ENCODE results near the gene CCNE1. TPM values are rescaled to one million over a fixed set of nuclear protein-coding genes. Genes with fewer than 3 reads are reported as not detected.

CCNE1 gene
- total RNA-seq, 1 experiment from 2014 or later: 36.0 TPM

DNA sequence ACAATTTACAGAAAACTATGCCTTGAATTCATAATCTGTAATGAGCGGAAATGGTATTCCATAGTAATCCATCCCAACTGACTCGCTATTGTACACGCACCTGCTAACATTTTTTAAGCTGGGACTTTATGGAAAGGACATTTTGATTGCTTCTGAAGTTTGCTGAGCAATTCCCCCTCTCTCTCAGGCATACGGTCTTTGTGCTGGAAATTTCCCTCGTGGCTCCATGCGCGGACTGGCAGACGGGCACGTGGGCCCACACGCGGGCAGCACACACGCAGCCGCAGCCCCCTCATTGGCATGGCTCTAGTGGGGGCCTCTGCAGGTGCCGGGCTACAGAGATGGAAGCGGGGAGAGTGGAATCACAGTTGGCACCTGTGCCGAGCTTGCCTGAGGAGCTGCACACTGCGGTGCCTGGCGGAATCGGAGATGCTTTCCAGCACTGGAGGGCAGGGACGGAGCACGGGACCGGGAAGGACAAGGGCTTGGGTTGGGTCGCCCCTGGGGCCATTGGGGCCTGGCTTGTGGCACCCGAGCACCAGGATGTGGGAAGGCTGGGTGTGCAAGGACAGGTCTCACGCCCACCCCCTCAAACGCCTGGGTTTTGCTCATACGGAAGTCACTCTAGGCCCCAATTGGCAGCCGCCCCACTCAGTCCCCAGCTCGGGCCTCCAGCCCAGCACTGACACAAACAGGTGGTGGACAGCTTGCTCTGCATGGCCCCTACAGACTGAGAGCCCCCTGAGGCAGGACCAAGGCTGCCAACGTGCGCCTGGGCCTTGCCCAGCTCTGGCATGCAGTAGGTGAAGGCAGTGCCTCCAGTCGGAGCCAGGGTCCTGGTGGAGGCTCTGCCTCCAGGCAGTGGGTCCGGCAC is 30.2 kb upstream of the CCNE1 start:
- TF ChIP-seq RORB (CRISPR knock-in tag; IDR thresholded peaks at IDR 0.05) (no peak), ZNF232 (CRISPR knock-in tag; IDR thresholded peaks at IDR 0.05) (no peak), TEAD1 (CRISPR knock-in tag; IDR thresholded peaks at IDR 0.05) (no peak)
- TF ChIP-seq, protein P1, sequence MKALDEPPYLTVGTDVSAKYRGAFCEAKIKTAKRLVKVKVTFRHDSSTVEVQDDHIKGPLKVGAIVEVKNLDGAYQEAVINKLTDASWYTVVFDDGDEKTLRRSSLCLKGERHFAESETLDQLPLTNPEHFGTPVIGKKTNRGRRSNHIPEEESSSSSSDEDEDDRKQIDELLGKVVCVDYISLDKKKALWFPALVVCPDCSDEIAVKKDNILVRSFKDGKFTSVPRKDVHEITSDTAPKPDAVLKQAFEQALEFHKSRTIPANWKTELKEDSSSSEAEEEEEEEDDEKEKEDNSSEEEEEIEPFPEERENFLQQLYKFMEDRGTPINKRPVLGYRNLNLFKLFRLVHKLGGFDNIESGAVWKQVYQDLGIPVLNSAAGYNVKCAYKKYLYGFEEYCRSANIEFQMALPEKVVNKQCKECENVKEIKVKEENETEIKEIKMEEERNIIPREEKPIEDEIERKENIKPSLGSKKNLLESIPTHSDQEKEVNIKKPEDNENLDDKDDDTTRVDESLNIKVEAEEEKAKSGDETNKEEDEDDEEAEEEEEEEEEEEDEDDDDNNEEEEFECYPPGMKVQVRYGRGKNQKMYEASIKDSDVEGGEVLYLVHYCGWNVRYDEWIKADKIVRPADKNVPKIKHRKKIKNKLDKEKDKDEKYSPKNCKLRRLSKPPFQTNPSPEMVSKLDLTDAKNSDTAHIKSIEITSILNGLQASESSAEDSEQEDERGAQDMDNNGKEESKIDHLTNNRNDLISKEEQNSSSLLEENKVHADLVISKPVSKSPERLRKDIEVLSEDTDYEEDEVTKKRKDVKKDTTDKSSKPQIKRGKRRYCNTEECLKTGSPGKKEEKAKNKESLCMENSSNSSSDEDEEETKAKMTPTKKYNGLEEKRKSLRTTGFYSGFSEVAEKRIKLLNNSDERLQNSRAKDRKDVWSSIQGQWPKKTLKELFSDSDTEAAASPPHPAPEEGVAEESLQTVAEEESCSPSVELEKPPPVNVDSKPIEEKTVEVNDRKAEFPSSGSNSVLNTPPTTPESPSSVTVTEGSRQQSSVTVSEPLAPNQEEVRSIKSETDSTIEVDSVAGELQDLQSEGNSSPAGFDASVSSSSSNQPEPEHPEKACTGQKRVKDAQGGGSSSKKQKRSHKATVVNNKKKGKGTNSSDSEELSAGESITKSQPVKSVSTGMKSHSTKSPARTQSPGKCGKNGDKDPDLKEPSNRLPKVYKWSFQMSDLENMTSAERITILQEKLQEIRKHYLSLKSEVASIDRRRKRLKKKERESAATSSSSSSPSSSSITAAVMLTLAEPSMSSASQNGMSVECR (CRISPR knock-in tag; IDR thresholded peaks at IDR 0.05; ENCODE audit: borderline replicate concordance): no peak
- ChIA-PET CTCF (interaction anchor here (0.7 to 0.9 kb wide), 3 partner anchors 10 to 929 kb away, joined by 3 to 5 read pairs (median 3); no protein-coding TSS in a partner anchor), POLR2A (no interaction called here)
- DNase-seq (ENCODE audit: low spot score) (no peak), ATAC-seq (no peak)
- Mint-ChIP-seq H3K27me3 (ENCODE audit: low read depth) (no peaks in the 10 kb centered on the region; the same call in 1 of the 2 replicates), H3K36me3 (no peaks in the 10 kb centered on the region), H3K4me1 (0 out of 2 replicates have a peak, but pooled peaks cover 4% of the 10 kb centered on the region), H3K9me3 (no peaks in the 10 kb centered on the region), H3K4me3 (no peak overlapping the region), H3K27ac (no peak overlapping the region; the same call in 1 of the 2 replicates)

DNA sequence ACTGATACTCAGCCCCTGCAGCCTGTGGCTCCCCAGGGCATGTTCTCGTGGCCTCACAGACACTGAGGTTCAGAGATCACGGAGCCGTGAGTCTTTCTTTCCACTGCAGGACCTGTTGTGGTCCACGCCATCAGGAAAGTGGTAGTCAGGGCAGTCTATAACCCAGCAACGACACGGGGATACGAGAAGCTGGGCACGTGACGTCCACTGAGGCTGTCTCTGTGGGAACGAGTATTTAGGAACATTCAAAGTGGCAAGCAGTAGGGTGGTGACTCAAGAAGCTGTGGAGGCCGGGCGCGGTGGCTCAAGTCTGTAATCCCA is 29.6 kb upstream of the CCNE1 start:
- H3K27ac Mint-ChIP-seq: no peak overlapping the region; the same call in 1 of the 2 replicates
- POLR2A ChIA-PET: no interaction called here

More for the DNA sequence above, 29.6 kb upstream of the CCNE1 start:
- Mint-ChIP-seq H3K9me3 (no peaks in the 10 kb centered on the region), H3K36me3 (no peaks in the 10 kb centered on the region), H3K4me3 (no peak overlapping the region), H3K27me3 (ENCODE audit: low read depth) (no peaks in the 10 kb centered on the region; the same call in 1 of the 2 replicates), H3K4me1 (0 out of 2 replicates have a peak, but pooled peaks cover 4% of the 10 kb centered on the region)
- TF ChIP-seq FOXK1 (CRISPR knock-in tag; IDR thresholded peaks at IDR 0.05) (no peak), ESRRA (CRISPR knock-in tag; IDR thresholded peaks at IDR 0.05; ENCODE audit: borderline replicate concordance) (no peak), CREB1 (CRISPR knock-in tag; IDR thresholded peaks at IDR 0.05) (no peak), CREM (CRISPR knock-in tag; IDR thresholded peaks at IDR 0.05) (no peak), ZNF317 (CRISPR knock-in tag; IDR thresholded peaks at IDR 0.05; ENCODE audit: borderline replicate concordance, low read depth) (no peak), NR1H2 (CRISPR knock-in tag; IDR thresholded peaks at IDR 0.05) (no peak), NR3C1 (CRISPR knock-in tag; conservative IDR thresholded peaks at IDR 0.05; ENCODE audit: low read depth) (no peak), NR2C2 (CRISPR knock-in tag; IDR thresholded peaks at IDR 0.05) (no peak), MYBL2 (CRISPR knock-in tag; IDR thresholded peaks at IDR 0.05) (no peak)
- TF ChIP-seq, protein P2, sequence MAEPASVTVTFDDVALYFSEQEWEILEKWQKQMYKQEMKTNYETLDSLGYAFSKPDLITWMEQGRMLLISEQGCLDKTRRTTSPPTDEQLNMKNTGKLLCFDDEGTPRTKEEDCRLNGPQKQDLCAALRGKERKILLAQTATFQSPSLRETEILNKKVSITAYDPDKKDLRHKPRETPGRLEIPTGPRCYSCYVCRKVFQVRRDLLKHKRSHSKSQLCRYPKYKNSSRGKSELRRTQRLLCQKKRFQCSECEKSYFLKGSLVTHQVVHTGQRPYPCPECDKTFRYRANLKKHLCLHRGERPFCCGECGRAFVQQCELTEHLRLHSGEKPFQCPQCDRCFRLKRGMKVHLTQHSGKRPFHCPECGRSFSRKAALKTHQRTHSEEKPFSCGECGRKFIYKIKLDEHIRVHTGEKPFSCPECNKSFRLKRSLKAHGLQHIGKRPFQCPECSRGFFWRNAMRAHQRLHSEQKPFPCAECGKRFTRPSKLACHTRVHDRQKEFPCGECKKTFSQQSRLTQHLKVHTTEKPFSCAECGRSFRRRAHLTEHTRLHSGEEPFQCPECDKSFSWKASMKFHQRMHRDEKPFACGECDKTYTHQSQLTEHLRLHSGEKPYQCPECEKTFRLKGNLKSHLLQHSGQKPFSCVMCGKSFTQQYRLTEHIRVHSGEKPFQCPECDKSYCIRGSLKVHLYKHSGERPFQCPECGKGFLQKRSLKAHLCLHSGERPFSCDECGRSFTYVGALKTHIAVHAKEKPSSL (CRISPR knock-in tag; conservative IDR thresholded peaks at IDR 0.05): no peak
- TF ChIP-seq, protein P3, sequence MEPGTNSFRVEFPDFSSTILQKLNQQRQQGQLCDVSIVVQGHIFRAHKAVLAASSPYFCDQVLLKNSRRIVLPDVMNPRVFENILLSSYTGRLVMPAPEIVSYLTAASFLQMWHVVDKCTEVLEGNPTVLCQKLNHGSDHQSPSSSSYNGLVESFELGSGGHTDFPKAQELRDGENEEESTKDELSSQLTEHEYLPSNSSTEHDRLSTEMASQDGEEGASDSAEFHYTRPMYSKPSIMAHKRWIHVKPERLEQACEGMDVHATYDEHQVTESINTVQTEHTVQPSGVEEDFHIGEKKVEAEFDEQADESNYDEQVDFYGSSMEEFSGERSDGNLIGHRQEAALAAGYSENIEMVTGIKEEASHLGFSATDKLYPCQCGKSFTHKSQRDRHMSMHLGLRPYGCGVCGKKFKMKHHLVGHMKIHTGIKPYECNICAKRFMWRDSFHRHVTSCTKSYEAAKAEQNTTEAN (CRISPR knock-in tag; IDR thresholded peaks at IDR 0.05): no peak
- TF ChIP-seq, protein P4, sequence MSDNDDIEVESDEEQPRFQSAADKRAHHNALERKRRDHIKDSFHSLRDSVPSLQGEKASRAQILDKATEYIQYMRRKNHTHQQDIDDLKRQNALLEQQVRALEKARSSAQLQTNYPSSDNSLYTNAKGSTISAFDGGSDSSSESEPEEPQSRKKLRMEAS (CRISPR knock-in tag; IDR thresholded peaks at IDR 0.05): no peak
- TF ChIP-seq, protein P5, sequence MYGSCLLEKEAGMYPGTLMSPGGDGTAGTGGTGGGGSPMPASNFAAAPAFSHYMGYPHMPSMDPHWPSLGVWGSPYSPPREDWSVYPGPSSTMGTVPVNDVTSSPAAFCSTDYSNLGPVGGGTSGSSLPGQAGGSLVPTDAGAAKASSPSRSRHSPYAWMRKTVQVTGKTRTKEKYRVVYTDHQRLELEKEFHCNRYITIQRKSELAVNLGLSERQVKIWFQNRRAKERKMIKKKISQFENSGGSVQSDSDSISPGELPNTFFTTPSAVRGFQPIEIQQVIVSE (CRISPR knock-in tag; IDR thresholded peaks at IDR 0.05; ENCODE audit: borderline replicate concordance): no peak
- no peak for ATAC-seq
- CTCF ChIA-PET: interaction anchor here (0.7 to 0.8 kb wide), 3 partner anchors 11 to 928 kb away, joined by 3 to 4 read pairs (median 3); no protein-coding TSS in a partner anchor
- DNase-seq (ENCODE audit: low spot score): no peak
